ENCODE measurements around the gene DSG1.
"Not testable (repeated sequence)": the region's sequence is repeated elsewhere in the genome, so short reads cannot be mapped to it uniquely, and the experiment has no call there.

DSG1 gene

GRCh38 chr18:31325051-31325450, 7.1 kb downstream of the DSG1 start:
- TF ChIP-seq, protein P1, sequence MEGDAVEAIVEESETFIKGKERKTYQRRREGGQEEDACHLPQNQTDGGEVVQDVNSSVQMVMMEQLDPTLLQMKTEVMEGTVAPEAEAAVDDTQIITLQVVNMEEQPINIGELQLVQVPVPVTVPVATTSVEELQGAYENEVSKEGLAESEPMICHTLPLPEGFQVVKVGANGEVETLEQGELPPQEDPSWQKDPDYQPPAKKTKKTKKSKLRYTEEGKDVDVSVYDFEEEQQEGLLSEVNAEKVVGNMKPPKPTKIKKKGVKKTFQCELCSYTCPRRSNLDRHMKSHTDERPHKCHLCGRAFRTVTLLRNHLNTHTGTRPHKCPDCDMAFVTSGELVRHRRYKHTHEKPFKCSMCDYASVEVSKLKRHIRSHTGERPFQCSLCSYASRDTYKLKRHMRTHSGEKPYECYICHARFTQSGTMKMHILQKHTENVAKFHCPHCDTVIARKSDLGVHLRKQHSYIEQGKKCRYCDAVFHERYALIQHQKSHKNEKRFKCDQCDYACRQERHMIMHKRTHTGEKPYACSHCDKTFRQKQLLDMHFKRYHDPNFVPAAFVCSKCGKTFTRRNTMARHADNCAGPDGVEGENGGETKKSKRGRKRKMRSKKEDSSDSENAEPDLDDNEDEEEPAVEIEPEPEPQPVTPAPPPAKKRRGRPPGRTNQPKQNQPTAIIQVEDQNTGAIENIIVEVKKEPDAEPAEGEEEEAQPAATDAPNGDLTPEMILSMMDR (IDR thresholded peaks at IDR 0.05; ENCODE audit: extremely low read depth, insufficient read depth, missing control alignments), result no peak
- DNase-seq (ENCODE audit: low spot score), result no peak
- in situ Hi-C loops (cut with MboI; ENCODE audit: low pct_unique_long_range_greater_than_20kb, low sequenced_read_pairs, unreplicated experiment), result no loop called here

DNA sequence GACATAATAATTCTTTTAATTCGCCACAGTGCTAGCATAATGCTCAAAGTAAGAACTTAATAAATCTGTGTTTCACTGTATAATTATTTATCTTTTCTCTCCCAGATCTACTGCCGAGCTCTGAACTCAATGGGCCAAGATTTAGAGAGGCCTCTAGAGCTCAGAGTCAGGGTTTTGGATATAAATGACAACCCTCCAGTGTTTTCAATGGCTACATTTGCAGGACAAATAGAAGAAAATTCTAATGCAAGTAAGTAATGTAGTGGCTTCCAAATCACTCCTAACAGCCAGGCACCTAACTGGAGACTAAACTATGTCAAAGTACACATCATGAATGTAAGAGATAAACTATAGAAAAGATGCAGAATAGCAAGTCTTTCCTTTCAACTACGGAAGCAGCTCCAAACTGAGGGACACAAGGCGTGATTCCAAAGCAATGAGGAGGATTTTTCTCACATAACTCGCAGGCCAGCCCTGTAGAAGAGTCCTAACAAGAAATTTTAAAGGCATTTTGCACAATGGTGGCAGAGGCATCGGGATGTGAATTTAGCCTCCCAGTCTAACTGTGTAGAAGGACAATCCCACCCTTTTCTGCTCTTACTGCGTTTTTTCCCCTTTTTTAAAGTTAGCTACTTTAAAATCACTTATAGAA, 12.0 kb downstream of the DSG1 start:
- TF ChIP-seq, protein P1 (IDR thresholded peaks at IDR 0.05; ENCODE audit: extremely low read depth, insufficient read depth, missing control alignments), result no peak

DNA sequence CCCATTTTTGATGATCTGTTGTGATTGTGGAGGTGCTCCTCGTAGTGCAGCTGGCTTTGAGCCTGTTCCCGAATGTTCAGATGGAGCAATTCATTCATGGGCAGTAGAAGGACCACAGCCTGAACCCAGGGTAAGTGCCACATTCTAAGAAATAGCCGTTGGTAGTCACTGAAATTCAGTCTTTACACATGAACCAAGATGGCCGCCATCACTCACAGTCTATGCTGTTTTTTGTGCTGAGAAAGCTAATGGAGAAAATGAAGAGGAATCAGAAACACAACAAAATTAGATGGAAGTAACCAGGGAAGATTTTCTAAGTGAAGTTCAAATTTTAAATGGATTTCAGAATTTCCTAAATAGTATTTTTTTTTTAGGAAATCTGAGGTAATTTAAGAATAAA, 25.5 kb downstream of the DSG1 start:
- DNase-seq (ENCODE audit: low spot score), result no peak
- in situ Hi-C loops (cut with MboI; ENCODE audit: low pct_unique_long_range_greater_than_20kb, low sequenced_read_pairs, unreplicated experiment), result no loop called here
- TF ChIP-seq, protein P1 (IDR thresholded peaks at IDR 0.05; ENCODE audit: extremely low read depth, insufficient read depth, missing control alignments), result no peak

More for the DNA sequence above, 12.0 kb downstream of the DSG1 start:
- no peak for DNase-seq (ENCODE audit: low spot score)
- in situ Hi-C loops (cut with MboI; ENCODE audit: low pct_unique_long_range_greater_than_20kb, low sequenced_read_pairs, unreplicated experiment), result no loop called here

DNA sequence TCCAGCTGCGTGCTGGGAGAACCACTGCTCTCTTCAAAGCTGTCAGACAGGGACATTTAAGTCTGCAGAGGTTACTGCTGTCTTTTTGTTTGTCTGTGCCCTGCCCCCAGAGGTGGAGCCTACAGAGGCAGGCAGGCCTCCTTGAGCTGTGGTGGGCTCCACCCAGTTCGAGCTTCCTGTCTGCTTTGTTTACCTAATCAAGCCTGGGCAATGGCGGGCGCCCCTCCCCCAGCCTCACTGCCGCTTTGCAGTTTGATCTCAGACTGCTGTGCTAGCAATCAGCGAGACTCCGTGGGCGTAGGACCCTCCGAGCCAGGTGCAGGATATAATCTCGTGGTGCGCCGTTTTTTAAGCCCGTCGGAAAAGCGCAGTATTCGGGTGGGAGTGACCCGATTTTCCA, 35.4 kb downstream of the DSG1 start:
- in situ Hi-C loops (cut with MboI; ENCODE audit: low pct_unique_long_range_greater_than_20kb, low sequenced_read_pairs, unreplicated experiment); DNase-seq (ENCODE audit: low spot score): not testable (repeated sequence)

GRCh38 chr18:31354990-31355389, 37.0 kb downstream of the DSG1 start:
- TF ChIP-seq, protein P1 (IDR thresholded peaks at IDR 0.05; ENCODE audit: extremely low read depth, insufficient read depth, missing control alignments), result no peak
- no peak for DNase-seq (ENCODE audit: low spot score)
- in situ Hi-C loops (cut with MboI; ENCODE audit: low pct_unique_long_range_greater_than_20kb, low sequenced_read_pairs, unreplicated experiment), result no loop called here

DNA sequence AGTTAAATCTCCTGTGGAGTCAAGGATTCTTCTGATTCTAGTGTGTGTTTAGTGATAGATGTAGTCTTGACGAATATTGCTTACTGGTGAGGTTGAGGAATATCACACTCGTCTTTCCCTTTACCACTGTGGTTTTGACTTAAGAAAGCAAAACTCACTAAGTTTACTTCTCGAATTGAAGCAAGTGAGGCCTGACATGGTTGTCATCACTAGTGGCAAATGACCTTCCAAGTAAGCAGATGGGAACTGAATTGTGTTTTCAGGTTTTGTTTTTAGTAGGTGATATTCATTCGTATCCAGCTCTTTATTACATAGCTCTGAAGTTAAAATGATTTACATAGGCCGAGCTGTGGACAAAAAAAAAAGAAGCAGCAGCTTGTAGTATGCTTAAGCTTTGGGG, 38.1 kb downstream of the DSG1 start:
- DNase-seq (ENCODE audit: low spot score), result peak; percentile 17
- TF ChIP-seq, protein P1 (IDR thresholded peaks at IDR 0.05; ENCODE audit: extremely low read depth, insufficient read depth, missing control alignments), result no peak
- in situ Hi-C loops (cut with MboI; ENCODE audit: low pct_unique_long_range_greater_than_20kb, low sequenced_read_pairs, unreplicated experiment), result no loop called here

DNA sequence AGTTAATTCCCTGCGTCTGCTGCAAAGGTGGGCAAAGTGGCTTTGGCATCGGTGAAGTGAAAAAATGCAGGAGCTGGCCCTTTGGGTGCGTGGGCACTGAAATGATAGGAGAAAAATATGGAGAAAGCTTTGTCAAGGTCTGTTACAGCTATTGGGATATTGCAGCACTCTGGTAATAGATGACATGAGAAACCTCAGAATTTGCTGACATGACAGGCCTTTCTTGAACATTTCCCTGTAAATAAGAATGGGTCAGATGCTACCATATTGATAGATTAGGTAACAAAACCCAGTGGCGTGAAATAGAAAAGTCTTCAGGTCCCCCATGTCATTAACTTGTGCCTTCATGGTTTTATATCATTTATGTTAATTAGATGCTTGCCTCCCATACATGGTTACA, 46.2 kb downstream of the DSG1 start:
- TF ChIP-seq, protein P1 (IDR thresholded peaks at IDR 0.05; ENCODE audit: extremely low read depth, insufficient read depth, missing control alignments), result no peak
- DNase-seq (ENCODE audit: low spot score), result no peak
- in situ Hi-C loops (cut with MboI; ENCODE audit: low pct_unique_long_range_greater_than_20kb, low sequenced_read_pairs, unreplicated experiment), result no loop called here

All from GM13977 (cell line).